Measurements from ENCODE around the gene NAA25. TPM values are rescaled to one million over a fixed set of nuclear protein-coding genes. Genes with fewer than 3 reads are reported as not detected.

NAA25 gene
- total RNA-seq, 1 experiment from 2014 or later = 14.1 TPM

Other genes with a start within 250 kb of the NAA25 start
- gene TMEM116, start 95.6 kb downstream of the NAA25 start, total RNA-seq (2014; rRNA removed; shearing (Covaris generic)) = 17.0 and 23.4 TPM in 2 replicates
- 114 and 124 TPM in 2 replicates for gene ERP29, start 95.4 kb downstream of the NAA25 start, total RNA-seq (2014; rRNA removed; shearing (Covaris generic))
- gene TRAFD1, start 16.8 kb upstream of the NAA25 start, total RNA-seq (2014; rRNA removed; shearing (Covaris generic)) = 23.3 and 34.7 TPM in 2 replicates

Measured in H4 (cell line).